GM21360 (cell line): ENCODE results near the gene ENPP6.

Experiments
- ATAC-seq: cut with Tn5 transposase; IDR thresholded peaks from one replicate; pipeline ENCODE4 v1.9.1; 2021; ENCODE audit warnings: mild to moderate bottlenecking, moderate library complexity; ENCODE audit not compliant: unreplicated experiment

Gene ENPP6

DNA sequence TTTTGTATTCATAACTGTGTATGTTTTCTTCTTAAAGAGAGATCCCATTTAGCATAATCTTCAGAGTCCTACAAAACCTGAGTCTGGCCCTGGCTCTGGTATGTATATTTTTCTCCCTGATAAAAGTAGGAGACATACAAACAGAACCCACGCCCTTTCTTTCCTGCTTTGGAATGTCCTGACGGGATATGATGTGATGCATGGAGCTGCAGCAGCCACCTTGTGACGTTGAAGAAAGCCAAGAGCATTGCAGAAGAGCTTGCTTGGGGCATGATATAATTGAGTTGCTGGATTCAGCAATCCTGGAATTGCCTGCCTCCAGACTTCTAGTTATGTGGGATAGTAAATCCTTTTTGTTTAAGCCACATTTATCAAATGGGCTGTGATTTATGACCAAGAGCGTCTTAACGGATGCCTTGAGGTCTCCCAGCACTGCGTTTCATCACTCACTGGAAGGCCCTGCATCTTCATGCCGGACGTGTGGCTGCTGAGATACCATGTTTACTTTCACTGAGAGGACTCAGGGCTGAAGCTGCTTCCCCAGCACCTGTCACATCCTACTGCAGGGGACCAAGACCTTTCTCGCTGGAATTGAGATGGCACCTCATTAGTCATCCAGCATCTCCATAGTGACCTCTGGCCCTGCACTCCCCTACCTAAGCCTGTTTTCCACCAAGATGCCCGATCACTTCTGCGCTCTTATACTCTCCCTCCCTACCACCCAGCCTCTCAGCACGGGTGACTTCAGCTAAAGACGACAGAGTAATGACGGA lies 107.0 kb downstream of the ENPP6 start:
- no peak for ATAC-seq

DNA sequence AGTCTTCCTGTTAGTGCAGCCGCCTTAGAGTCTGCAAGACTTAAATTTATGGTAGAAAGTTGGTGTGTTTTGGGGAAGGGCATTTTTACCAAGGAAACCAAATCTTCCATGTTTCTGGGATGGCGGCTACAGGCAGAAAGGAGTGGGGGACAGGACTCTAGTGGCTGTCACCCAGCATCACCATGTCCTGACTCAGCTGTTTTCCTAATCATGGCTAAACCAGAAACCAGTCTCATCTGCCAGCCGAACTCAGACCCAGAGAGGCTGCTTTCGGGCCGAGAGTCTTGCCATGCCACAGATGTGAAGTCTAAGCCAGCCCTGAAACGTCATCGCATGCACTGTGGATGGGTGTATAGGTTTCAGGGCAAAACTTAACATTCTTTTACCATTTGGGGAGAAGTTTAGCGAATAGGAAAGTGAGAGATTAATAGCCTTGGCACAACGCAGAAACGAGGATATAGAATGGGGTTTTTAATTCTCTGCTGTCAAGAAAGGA lies 109.6 kb downstream of the ENPP6 start:
- no peak for ATAC-seq

DNA sequence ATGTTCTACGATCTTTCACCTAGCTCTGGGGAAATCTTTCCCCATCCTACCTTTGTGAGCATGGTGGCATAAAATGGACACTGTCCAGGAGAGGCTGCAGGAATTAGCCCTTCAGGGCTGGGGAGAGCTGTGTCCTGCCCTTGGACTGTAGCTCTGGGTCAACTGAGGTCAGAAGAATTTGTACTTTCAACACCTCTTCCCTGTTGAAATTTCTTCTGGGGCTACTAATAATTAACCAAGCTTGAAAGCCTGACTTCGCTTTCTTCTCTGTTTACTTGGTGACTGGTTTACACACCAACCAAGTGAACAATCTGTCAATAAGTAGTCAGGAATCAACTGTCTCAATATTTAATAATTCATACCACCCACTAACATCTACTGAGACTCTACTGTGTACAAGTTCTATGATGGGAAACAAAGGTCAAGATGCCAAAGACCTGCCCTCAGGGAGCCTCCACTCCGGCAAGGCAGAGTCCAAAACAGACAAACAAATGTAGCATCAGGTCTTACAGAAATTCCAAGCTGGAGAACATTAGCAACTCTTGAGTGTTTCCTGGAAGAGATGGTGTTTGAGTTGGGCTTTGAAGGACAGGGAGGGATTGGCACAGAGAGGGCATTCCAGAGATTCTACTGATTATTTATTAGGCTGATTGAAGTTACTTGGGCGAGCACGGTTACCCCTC lies 113.1 kb downstream of the ENPP6 start:
- no peak for ATAC-seq

DNA sequence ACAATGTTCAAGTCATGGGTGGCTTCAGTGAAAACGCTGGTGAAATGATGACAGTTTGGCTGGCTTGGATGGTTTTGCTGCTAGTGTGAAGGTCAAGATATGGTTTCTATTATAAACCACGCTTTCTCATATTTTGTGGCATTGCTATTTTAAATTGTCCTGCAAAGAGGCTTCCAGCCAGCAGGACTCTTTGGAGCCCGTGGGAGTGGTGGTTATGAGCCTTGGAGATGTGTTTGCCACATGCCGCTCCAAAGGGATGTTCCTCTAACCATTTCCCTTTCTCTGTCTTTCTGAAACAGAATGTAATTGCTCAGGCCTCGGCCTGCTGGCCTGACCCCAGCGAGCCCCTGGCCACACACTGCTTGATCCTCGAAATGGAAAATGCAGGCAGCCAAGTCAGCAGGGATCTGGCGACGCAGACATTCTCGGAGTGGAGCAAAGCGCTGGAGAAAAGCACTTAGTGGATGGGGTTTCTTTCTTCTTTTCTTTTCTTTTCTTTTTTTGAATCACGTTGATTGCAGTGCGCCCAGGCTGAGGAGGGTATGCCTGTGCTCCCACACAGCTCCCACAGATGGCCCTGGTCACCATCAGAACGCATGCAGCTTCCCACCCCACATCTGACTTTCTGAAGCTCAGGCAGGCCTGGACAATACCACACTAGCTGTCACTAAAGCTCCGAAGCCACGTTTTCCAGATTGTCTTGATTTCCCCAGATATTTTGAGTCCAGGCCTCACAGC lies 114.0 kb downstream of the ENPP6 start:
- ATAC-seq: no peak

DNA sequence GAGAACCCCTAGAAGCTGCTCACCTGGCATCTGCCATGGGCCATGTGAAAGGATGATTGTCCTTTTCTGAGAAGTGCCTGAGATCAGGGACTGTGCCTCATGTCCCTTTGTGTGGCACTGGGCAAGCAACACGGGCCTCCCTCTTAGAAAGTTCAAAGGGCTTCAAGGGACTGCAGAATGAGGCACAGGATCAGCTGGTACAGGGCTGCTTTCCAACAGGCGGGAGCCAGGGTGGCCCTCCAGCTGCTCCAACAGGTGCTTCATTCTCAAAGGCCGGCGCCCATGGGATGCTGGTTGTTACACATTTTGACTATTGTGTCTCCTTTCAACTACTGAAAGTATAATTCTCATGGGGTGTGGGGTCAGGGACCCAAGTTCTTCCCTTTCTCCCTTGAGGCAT lies 114.7 kb downstream of the ENPP6 start:
- no peak for ATAC-seq

DNA sequence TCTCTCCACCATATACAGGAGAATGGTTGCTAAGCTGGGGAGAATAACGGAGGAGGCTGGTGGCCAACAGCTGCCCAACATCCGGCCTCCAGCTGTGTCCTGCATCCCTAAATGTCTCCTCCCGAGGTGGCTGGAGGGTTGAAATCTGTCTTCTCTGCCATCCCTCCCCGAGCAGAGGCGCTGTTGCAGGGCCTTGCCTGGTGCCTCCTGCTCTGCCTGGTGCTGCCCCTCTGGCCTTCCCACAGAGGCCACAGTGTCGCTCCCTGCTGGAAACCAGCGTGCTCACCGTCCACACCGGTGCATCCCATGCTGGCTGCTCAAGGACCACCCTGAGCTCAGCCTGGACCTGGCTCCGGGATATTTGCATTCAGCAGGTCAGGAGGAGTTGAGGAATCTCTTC lies 115.2 kb downstream of the ENPP6 start:
- no peak for ATAC-seq

DNA sequence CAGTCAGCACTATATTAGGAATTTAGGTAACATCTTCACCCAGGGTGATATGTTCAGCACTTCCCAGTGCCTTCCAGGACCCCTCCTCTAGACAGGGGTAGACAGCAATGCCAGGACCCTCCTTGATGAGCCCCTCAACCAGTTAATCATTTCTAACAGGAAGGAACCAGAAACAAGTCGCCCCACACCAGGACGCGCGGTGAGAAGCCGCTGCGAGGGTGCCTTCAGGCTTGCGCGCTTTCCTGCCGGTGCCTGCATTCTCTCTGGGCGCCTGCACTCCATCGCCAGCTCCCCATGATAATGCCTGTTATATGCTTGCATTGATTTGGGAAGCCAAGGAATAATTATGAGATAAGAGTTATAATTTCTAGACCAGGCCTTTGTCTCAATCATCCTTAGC lies 116.0 kb downstream of the ENPP6 start:
- ATAC-seq: no peak

DNA sequence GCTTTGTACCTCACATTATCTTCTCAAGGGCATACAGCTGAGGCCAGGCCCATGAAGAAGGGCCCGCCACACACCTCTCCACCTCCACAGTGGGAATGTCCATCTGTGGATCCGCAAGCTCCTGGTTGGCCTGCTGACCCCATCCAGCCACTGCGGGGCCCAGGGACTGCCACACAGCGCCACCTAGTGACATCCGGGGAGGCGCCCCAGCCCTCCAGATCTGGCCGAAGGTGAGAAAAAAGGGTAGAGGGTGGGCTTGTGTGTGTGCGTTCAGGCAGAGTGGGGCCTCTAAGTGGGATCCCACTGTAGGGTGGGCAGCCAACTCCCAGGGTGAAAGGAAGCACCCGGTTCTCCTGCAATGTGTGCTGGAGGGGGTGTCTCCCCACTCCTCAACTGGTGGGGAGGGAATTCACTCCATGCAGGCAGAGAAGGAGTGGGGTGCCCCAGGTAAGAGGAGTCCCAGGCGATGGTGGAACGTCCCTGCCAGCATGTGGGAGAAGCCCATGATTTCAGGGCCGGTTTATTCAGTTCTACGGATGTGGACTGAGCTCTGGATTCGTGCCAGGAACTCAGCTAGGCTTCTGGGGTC lies 117.3 kb downstream of the ENPP6 start:
- ATAC-seq: no peak

DNA sequence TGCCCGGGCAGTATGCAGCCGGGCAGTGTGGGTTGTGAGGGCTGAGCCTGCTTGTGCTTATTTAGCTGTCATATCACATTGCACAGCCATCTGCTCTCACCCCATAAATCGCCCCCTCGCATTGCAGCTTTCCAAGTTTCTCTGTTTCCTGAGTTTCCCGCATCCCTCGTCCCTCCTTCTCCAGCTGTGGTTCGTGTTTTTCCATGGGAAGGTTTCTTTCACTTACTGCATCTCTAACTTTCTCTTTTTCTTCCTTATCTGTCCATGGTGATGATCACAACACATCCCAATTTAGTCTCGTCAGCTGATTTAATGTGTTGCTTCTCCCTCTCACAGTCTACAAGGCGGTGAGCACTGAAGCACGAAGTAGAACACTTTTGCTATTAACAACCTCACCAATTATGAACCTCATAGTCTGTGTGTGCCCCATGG lies 118.1 kb downstream of the ENPP6 start:
- no peak for ATAC-seq

DNA sequence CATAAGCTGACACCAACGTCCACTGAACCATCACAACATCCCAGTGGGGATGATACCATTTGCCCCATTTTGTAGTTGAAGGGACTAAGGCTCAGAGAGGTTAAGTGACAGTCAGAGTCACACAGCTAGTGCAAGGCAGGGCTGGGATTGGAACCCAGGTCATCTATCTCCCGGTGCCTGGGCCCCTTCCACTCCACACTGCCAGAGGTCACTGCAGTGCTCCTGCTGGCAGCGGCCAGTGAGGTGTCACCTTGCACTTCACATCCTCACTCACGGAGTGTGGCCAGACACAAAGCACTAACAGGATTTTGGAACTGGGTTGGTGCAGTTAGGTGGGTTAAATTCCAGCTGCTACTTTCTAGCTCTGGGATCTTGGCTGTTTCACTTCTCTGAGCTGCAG lies 118.7 kb downstream of the ENPP6 start:
- ATAC-seq: no peak

DNA sequence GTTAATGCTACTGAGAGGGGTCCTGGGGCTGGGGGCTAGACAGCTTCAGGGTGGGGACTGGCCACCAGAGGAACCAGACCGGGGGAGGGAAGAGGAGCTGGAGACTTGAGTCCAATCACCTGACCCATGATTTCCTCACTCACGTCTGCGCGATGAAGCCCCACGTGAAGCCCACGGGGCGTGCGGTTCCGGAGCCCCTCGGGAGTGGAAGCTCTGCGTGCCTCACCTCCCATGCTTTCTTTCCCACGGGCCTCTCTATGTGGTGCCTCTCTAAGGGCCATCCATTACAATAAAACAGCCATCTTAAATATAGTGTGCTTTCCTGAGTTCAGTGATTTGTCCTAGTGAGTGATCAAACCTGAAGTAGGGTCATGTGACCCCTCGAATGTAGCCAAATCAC lies 119.9 kb downstream of the ENPP6 start:
- ATAC-seq: no peak

DNA sequence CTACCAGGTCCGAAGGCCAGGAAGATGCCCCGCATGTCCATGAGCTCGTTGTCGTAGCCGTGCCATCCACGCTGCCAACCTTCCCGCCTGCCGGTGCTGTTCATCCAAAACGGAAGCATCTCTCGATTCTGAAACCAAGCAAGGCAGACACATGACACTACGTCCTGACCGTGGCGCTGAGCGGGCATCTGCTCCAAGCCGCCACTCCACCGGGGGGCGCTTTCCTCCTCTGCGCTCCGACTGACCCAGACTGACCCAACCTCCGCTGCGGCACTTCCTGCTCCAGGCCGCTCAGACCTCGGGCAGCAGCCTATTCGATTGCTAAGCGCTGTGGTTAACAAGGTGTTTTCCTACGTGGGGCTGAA lies 120.5 kb downstream of the ENPP6 start:
- peak; percentile 72 for ATAC-seq

DNA sequence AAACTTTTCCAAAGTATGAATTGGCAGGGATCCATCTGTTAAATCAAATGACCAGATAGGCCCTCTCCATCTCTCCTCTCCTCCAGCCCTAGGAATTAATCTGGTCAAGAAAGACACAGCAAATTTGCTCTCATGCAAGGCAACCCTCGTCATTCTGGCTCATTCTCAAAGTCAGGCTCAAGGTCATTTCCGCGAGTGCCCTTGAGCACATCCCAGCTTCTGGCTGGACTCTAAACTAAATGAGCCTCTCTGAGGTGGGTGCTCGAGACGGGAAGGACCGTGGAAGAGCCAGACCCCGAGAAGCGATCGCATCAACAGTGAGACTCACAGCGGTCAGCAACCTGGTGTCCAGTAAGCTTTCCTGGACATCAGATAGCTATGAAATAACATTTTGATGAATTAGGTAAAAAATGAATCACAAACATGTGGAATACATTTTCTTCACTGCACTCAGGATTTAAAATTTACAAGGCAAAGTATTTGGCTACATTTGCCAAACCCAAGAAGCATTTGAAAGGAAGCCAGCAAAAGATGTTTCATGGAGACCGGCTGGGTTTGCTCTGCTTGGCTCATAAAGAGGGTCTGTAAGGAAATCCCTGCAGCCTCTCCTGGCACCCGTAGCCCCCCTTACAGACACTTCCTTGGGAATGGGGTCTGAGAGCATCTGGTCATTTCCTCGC lies 121.0 kb downstream of the ENPP6 start:
- ATAC-seq: no peak

DNA sequence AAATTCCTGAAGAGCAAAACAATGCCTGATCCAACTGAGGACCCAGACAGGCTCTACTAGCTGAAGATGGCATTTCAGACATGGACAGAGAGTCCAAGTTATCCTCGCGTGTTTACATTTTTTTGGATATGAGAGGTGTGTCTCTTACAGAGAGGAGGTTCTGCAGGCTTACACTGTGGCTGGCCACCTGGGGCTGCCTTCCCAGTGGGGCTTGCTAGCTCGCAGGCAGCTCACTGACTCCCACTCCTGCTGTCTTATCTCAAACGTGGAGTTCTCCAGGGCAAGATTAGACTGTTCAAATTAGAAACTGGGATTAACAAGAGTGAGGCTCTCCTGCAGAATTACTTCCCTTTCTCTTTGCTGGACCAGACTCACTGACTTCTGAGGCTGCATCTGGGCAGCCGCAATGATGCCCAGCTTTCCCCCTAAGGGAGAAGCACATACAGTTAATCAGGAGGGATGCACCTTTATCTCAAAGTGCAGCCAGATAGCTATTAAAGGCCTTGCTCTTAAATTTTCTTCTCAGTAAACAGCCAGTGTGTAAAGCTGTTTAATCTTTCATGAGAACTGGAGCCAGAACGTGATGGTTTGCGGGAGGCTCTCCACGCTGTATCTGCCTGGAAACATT lies 123.0 kb downstream of the ENPP6 start:
- no peak for ATAC-seq

DNA sequence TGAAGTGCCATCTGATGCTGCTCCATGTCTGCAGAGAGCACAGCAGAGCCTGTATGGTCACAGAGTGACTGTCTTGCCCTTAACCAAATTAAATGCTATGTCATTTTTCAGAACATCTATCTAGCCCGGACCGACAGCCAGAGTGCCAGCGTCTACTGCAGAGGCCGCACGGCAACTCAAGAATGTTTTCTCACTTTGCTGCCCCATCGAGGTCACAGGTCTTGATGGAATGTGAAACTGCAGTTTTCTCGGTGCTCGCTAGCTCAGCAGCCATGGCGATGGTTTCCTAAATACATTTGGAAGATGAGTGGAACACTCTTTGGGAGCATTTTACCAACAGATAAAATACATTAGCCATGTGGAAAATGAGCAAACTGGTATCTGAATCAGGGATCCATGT lies 125.7 kb downstream of the ENPP6 start:
- no peak for ATAC-seq

DNA sequence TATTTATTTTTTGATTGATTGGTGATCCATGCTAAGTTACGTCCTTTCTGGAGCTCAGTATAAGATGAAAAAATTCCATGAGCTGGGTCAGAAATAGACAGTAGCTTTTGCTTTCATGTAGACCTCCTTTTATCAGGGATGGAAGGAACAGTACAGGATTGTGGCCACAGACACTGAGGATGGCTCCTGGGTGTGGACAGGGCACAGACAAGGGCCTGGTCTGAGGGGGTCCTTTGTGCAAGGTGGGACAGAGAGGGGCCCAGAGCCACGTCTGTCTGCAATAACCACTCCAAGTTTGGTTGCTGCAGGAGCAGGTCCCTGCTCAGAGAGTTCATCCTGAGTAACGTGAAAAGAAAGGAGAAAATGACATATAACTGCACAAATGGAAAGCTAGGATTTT lies 127.1 kb downstream of the ENPP6 start:
- no peak for ATAC-seq

DNA sequence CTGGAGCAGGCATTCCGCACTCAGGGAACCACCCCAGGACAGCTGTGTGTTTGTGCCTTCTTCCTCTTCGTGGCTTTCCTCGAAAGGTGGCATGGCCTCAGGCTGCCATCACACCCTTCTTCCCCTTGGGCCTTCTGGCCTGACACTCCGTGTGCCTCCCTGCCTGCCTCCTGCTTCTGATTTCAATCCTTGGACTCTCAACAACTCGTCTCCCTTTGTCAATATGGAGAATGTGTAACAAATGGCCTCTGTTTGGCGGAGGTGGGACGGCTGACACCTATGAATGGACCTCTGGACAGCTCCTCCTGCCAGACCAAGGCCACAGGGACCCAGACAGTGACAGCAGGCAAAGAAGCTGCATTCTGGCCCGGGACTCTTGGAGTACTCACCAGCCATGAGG lies 137.0 kb downstream of the ENPP6 start:
- ATAC-seq: no peak

DNA sequence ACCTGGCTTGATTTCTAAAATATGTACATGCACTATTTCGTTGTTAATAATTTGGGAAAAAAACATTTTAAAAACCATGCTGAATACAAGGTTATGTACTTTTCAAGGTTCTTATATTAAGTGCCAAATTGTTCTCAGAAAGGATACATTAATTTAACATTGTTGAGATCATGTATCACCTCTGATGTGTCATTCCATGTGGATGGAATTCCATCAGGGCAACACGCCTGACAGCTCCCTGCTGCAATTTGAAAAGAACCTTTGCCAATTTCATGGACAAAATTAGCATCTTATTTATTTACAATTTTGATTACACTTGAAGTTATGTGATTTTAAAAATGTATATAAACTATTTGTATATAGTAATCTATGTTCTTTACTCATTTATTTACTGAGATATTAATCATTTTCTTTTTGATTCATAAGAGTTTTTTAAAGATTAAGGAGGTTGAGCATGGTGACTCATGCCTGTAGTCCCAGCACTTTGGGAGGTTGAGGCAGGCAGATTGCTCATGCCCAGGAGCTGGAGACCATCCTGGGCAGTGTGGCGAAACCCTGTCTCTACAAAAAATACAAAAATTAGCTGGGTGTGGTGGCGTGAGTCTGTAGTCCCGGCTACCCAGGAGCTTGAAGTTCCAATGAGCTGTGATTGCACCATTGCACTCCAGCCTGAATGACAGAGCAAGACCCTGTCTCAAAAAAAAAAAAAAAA lies 142.8 kb downstream of the ENPP6 start:
- ATAC-seq: no peak

DNA sequence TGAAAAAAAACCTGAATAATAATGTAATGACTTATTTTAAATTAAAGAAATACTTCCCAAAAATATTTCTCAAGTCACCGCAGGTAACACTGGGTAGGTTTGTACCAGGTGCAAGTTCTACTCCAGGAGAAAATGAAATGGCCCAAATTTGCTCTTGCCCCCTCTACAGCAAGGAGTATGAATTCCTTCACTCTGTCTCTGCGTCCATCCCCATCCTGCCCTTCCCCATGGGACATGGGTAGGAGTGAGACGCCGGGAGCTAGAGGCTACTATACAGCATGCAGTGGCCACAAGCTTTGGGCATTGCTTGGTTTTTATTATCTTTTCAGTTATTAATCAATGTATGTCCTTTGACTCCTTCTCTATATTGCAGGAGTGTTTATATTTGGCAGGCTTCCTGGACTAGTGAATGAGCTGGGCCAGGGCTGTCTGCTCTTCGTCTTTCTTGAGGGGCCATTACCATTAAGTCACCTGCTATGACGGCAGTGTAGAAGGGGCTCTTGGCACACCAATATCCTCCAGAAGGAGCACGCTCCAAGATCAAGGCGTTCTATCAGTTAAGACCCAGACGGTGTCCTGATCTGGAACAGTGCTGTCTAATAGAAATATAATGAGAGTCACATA lies 149.6 kb downstream of the ENPP6 start:
- ATAC-seq: no peak
